HepG2 (cell line): ENCODE data around the gene SBNO1. TPM values are rescaled to one million over a fixed set of nuclear protein-coding genes. Genes with fewer than 3 reads are reported as not detected.
A peak's percentile ranks its signal among the peaks of the same experiment; 100 is the strongest.

Experiments used
- AHDC1 ChIP-seq: sonication (generic); formaldehyde crosslinking; IDR thresholded peaks from 2 replicates; pipeline ENCODE4 v1.5.1; 2020; ENCODE audit warnings: mild to moderate bottlenecking, missing genetic modification reagents, borderline replicate concordance
- CBX5 ChIP-seq: sonication (generic); formaldehyde crosslinking; IDR thresholded peaks from 2 replicates; pipeline ENCODE4 v1.4.0; 2020; ENCODE audit warnings: missing genetic modification reagents, borderline replicate concordance
- CREB1 ChIP-seq, 2 experiments: fragments of 450-650 bp in 1 of 2; IDR thresholded peaks; 2 replicates each; pipeline ENCODE4 v1.6.1; 2016 to 2017; ENCODE audit warnings: control low read depth in 1 of 2, mild to moderate bottlenecking in 1 of 2, missing compliant biosample characterization in 1 of 2, missing genetic modification characterization in 1 of 2
- ETS1 ChIP-seq: sonication (generic); formaldehyde crosslinking; IDR thresholded peaks from 2 replicates; pipeline ENCODE4 v1.4.0; 2020; ENCODE audit warnings: missing genetic modification reagents
- FOXA1 ChIP-seq, 2 experiments: fragments of 450-650 bp in 1 of 2; sonication (generic) in 1 of 2; formaldehyde crosslinking in 1 of 2; IDR thresholded peaks; 2 replicates each; pipeline versions ENCODE4 v1.4.0 to v1.6.1; 2016 to 2020; ENCODE audit warnings: missing genetic modification reagents in 1 of 2
- KLF13 ChIP-seq: sonication (generic); formaldehyde crosslinking; IDR thresholded peaks from 2 replicates; pipeline ENCODE4 v1.4.0; 2020; ENCODE audit warnings: mild to moderate bottlenecking, missing genetic modification reagents
- KLF15 ChIP-seq: sonication (generic); formaldehyde crosslinking; IDR thresholded peaks from 2 replicates; pipeline ENCODE4 v1.8.1; 2023; ENCODE audit warnings: borderline replicate concordance, mild to moderate bottlenecking, inconsistent platforms, missing genetic modification reagents, mixed read lengths
- MIXL1 ChIP-seq: IDR thresholded peaks from 2 replicates; pipeline ENCODE4 v1.6.1; 2016
- MXD4 ChIP-seq: IDR thresholded peaks from 2 replicates; pipeline ENCODE4 v1.6.1; 2016; ENCODE audit warnings: mild to moderate bottlenecking, missing biosample characterization, missing genetic modification reagents
- NCOA2 ChIP-seq: sonication (generic); formaldehyde crosslinking; IDR thresholded peaks from 2 replicates; pipeline ENCODE4 v1.8.0; 2022; ENCODE audit warnings: inconsistent platforms
- NFE2L1 ChIP-seq: sonication (generic); formaldehyde crosslinking; IDR thresholded peaks from 2 replicates; pipeline ENCODE4 v1.4.0; 2020; ENCODE audit warnings: missing genetic modification reagents, mild to moderate bottlenecking, borderline replicate concordance
- NFYC ChIP-seq: IDR thresholded peaks from 2 replicates; pipeline ENCODE4 v1.6.1; 2016; ENCODE audit warnings: missing genetic modification reagents, missing compliant biosample characterization
- RBM39 ChIP-seq: fragments of 200-400 bp; formaldehyde crosslinking; IDR thresholded peaks from one replicate; pipeline ENCODE4 v1.6.1; 2018; ENCODE audit warnings: antibody characterized with exemption, mild to moderate bottlenecking, low read depth, low read length; ENCODE audit not compliant: poor library complexity, severe bottlenecking
- SIN3B ChIP-seq: fragments of 150-350 bp; IDR thresholded peaks from 2 replicates; pipeline ENCODE4 v1.6.1; 2014; ENCODE audit warnings: low read length
- SMAD9 ChIP-seq: sonication (generic); formaldehyde crosslinking; IDR thresholded peaks from 2 replicates; pipeline ENCODE4 v1.5.1; 2020; ENCODE audit warnings: mild to moderate bottlenecking, missing genetic modification reagents
- SMARCC2 ChIP-seq: fragments of 450-650 bp; IDR thresholded peaks from 2 replicates; pipeline ENCODE4 v1.6.1; 2017; ENCODE audit warnings: antibody characterized with exemption, mild to moderate bottlenecking
- U2AF2 ChIP-seq: fragments of 200-400 bp; formaldehyde crosslinking; IDR thresholded peaks from 2 replicates; pipeline ENCODE4 v1.6.1; 2017; ENCODE audit warnings: low read depth, mild to moderate bottlenecking, low read length
- ZNF136 ChIP-seq: sonication (generic); formaldehyde crosslinking; IDR thresholded peaks from 2 replicates; pipeline ENCODE4 v1.8.1; 2022; ENCODE audit warnings: low read depth, mild to moderate bottlenecking, moderate library complexity, missing genetic modification reagents
- ZNF510 ChIP-seq: sonication (generic); formaldehyde crosslinking; IDR thresholded peaks from 2 replicates; pipeline ENCODE4 v1.4.0; 2020; ENCODE audit warnings: low read depth, mild to moderate bottlenecking, missing genetic modification reagents
- ZNF589 ChIP-seq: sonication (generic); formaldehyde crosslinking; conservative IDR thresholded peaks from 2 replicates; pipeline ENCODE4 v1.8.0; 2022; ENCODE audit warnings: mild to moderate bottlenecking, moderate library complexity, missing genetic modification reagents
- ZNF691 ChIP-seq: sonication (generic); formaldehyde crosslinking; IDR thresholded peaks from 2 replicates; pipeline ENCODE4 v1.4.0; 2020; ENCODE audit warnings: missing genetic modification reagents, low read depth, mild to moderate bottlenecking, borderline replicate concordance
- ZSCAN25 ChIP-seq: sonication (generic); formaldehyde crosslinking; IDR thresholded peaks from 2 replicates; pipeline ENCODE4 v1.8.0; 2022; ENCODE audit warnings: mild to moderate bottlenecking, missing genetic modification reagents
- polyA plus RNA-seq, 8 experiments: library from polyadenylated mRNA; depleted of rRNA in 3 of 8; stranded (reverse) in 7 of 8; unstranded in 1 of 8; fragments of >200 nt; fragmentation: Illumina TruSeq in 4 of 8; extraction: Trizol in 4 of 8; gene quantifications; 2 replicates each; pipeline versions ENCODE4 v1.2.1 to v1.2.3, GENCODE V29; 2011 to 2016; ENCODE audit warnings: low read depth in 4 of 8, missing spikeins in 1 of 8, mixed read lengths in 1 of 8; ENCODE audit not compliant: insufficient read depth in 1 of 8
- total RNA-seq, 5 experiments: library from RNA; depleted of rRNA; stranded (reverse); fragments of >200 nt; fragmentation: Illumina TruSeq; extraction: Trizol; gene quantifications; 2 replicates each; pipeline ENCODE4 v1.2.3, GENCODE V29; 2016; ENCODE audit warnings: low read depth in 1 of 5

The SBNO1 gene
- total and polyA plus RNA-seq, 2 of the 13 experiments (the other 11 are each of a cell fraction or from before 2014, with no cell fraction given) = 10.9 to 40.2 TPM

- 0 out of 2 replicates have a peak, but pooled peaks have one; percentile 34 for TF ChIP-seq ZNF136 (CRISPR knock-in tag)
- no peak; the same call in 1 of the 2 replicates for TF ChIP-seq KLF15 (CRISPR knock-in tag)
- TF ChIP-seq ZNF510 (CRISPR knock-in tag) = no peak
- TF ChIP-seq FOXA1 (IDR thresholded peaks at IDR 0.05) = no peak
- no peak for TF ChIP-seq FOXA1 (CRISPR knock-in tag; IDR thresholded peaks at IDR 0.05)
- peak; percentile 81; the same call in 1 of the 2 replicates for TF ChIP-seq ZNF589 (CRISPR knock-in tag)
- no peak for TF ChIP-seq SMARCC2
- TF ChIP-seq ZSCAN25 (CRISPR knock-in tag) = 0 out of 2 replicates have a peak, but pooled peaks have one; percentile 40
- TF ChIP-seq AHDC1 (CRISPR knock-in tag) = 0 out of 2 replicates have a peak, but pooled peaks have one; percentile 21
- no peak for TF ChIP-seq NFE2L1
- no peak for TF ChIP-seq KLF13 (CRISPR knock-in tag)
- peak; percentile 51; the same call in 1 of the 2 replicates for TF ChIP-seq MXD4 (CRISPR knock-in tag)
- no peak for TF ChIP-seq RBM39
- no peak; the same call in 1 of the 2 replicates for TF ChIP-seq MIXL1
- no peak; the same call in 1 of the 2 replicates for TF ChIP-seq CREB1 (IDR thresholded peaks at IDR 0.05)
- TF ChIP-seq CREB1 (CRISPR knock-in tag; IDR thresholded peaks at IDR 0.05) = peak; percentile 51; the same call in 1 of the 2 replicates
- TF ChIP-seq U2AF2 = no peak
- no peak; the same call in 1 of the 2 replicates for TF ChIP-seq CBX5 (CRISPR knock-in tag)
- TF ChIP-seq SIN3B = peak; percentile 60
- no peak for TF ChIP-seq ZNF691 (CRISPR knock-in tag)
- TF ChIP-seq SMAD9 = no peak
- TF ChIP-seq NCOA2 = no peak; the same call in 1 of the 2 replicates
- TF ChIP-seq NFYC = no peak
- no peak for TF ChIP-seq ETS1
Observed at GRCh38 chr12:123365025-123365917, 624 bp upstream of the SBNO1 start (continued).
